ENCODE measurements around the gene ZNF24. TPM values are rescaled to one million over a fixed set of nuclear protein-coding genes. Genes with fewer than 3 reads are reported as not detected.

ZNF24 gene
- total and polyA plus RNA-seq, 12 donors: 16.3 to 75.6 (median 44.5) TPM

- WGBS, 4 donors: 81 to 95% (median 86%) methylated on average over 2 of the region's 2 CpGs
- peak overlapping the region in 2 of 5 donors; percentile 85 to 89 for H3K27ac ChIP-seq
- no peak for TF ChIP-seq CTCF (IDR thresholded peaks at IDR 0.05)
- no peak for TF ChIP-seq POLR2A (IDR thresholded peaks at IDR 0.05)
- peaks cover 0 to 2% (median 0%) of the 10 kb centered on the region in 3 donors for H3K9me3 ChIP-seq (replicated peaks in 1 of 3)
- H3K27me3 ChIP-seq: no peaks in the 10 kb centered on the region
- intact Hi-C loops (cut with DNase I): no loop called here
- no peak for DNase-seq
- peak overlapping the region in 2 of 4 donors; percentile 75 to 80 for H3K4me3 ChIP-seq
- H3K4me1 ChIP-seq (replicated peaks in 1 of 2): peaks cover 18 to 40% of the 10 kb centered on the region in 2 donors
- no peaks in the 10 kb centered on the region for H3K36me3 ChIP-seq (replicated peaks in 1 of 2)
Measured at GRCh38 chr18:35291166-35291565, 53.1 kb downstream of the ZNF24 start.

GRCh38 chr18:35290094-35290735, 54.0 kb downstream of the ZNF24 start, which contains the start of gene ZSCAN30:
ZSCAN30 (minus strand) TSS chr18:35290229; CDS start chr18:35264352, 25,877 bp downstream.
- TF ChIP-seq CTCF (IDR thresholded peaks at IDR 0.05): no peak
- peak; percentile 43 to 91 for TF ChIP-seq POLR2A (IDR thresholded peaks at IDR 0.05)
- Histone ChIP-seq H3K27me3 (no peaks in the 10 kb centered on the region), H3K9me3 (replicated peaks in 1 of 3) (peaks cover 0 to 3% (median 0%) of the 10 kb centered on the region in 3 donors), H3K36me3 (replicated peaks in 1 of 2) (no peaks in the 10 kb centered on the region), H3K4me3 (peak within 1 kb of the TSS; percentile 56 to 80 (median 71)), H3K27ac (peak within 1 kb of the TSS; percentile 23 to 94 (median 86)), H3K4me1 (replicated peaks in 1 of 2) (peaks cover 18 to 40% of the 10 kb centered on the region in 2 donors)
- intact Hi-C loops (cut with DNase I): no loop called here
- WGBS, 4 donors: 0% methylated on average over 21 to 41 of the region's 41 CpGs
- peak; percentile 95 to 98 (median 96) for DNase-seq

GRCh38 chr18:35289727-35290093, 54.5 kb downstream of the ZNF24 start:
- H3K4me1 ChIP-seq (replicated peaks in 1 of 2): peaks cover 18 to 40% of the 10 kb centered on the region in 2 donors
- H3K4me3 ChIP-seq: peak overlapping the region; percentile 56 to 80 (median 71)
- intact Hi-C loops (cut with DNase I): no loop called here
- peak overlapping the region; percentile 23 to 94 (median 86) for H3K27ac ChIP-seq
- H3K36me3 ChIP-seq (replicated peaks in 1 of 2): no peaks in the 10 kb centered on the region
- TF ChIP-seq POLR2A (IDR thresholded peaks at IDR 0.05): no peak
- TF ChIP-seq CTCF (IDR thresholded peaks at IDR 0.05): no peak
- no peaks in the 10 kb centered on the region for H3K27me3 ChIP-seq
- 0 to 1% (median 0%) methylated on average over 8 of the region's 8 CpGs for WGBS, 4 donors
- DNase-seq: peak in 5 of 7 donors; percentile 32 to 51 (median 42)
- H3K9me3 ChIP-seq (replicated peaks in 1 of 3): peaks cover 0 to 3% (median 0%) of the 10 kb centered on the region in 3 donors

- Histone ChIP-seq H3K27ac (peak overlapping the region in 3 of 5 donors; percentile 85 to 94 (median 89)), H3K4me3 (peak overlapping the region; percentile 56 to 80 (median 71)), H3K27me3 (no peaks in the 10 kb centered on the region), H3K36me3 (replicated peaks in 1 of 2) (no peaks in the 10 kb centered on the region), H3K9me3 (replicated peaks in 1 of 3) (peaks cover 0 to 3% (median 0%) of the 10 kb centered on the region in 3 donors), H3K4me1 (replicated peaks in 1 of 2) (peaks cover 18 to 40% of the 10 kb centered on the region in 2 donors)
- WGBS, 4 donors: 3 to 16% (median 10%) methylated on average over 6 of the region's 6 CpGs
- TF ChIP-seq POLR2A (IDR thresholded peaks at IDR 0.05): no peak
- TF ChIP-seq CTCF (IDR thresholded peaks at IDR 0.05): no peak
- intact Hi-C loops (cut with DNase I): no loop called here
- no peak for DNase-seq
Measured at GRCh38 chr18:35289293-35289692, 54.9 kb downstream of the ZNF24 start.

All from adrenal gland (tissue), 12 donors.